Spleen (tissue), 11 donors: Measurements from ENCODE around the gene SMG5. TPM values are rescaled to one million over a fixed set of nuclear protein-coding genes. Genes with fewer than 3 reads are reported as not detected.

Experiments used
- DNase-seq: peaks from one replicate; pipeline ENCODE4 v3.0.0-alpha.2; 2020
- H3K27ac ChIP-seq, 8 donors: fragments of 200-600 bp; sonication (generic) in 7 of 8; 1 replicate in 4 of 8; 2 replicates in 4 of 8; pipeline versions ENCODE4 v1.5.0 to v1.8.0; 2016 to 2021; ENCODE audit warnings: inconsistent platforms in 4 of 8, mild to moderate bottlenecking in 4 of 8, moderate library complexity in 1 of 8
- H3K27me3 ChIP-seq, 7 donors: fragments of 200-600 bp; sonication (generic) in 6 of 7; replicated peaks in 1 of 7; 1 replicate in 4 of 7; 2 replicates in 3 of 7; pipeline versions ENCODE4 v1.5.0 to v1.8.0; 2016 to 2021; ENCODE audit warnings: inconsistent platforms in 3 of 7, mild to moderate bottlenecking in 1 of 7
- H3K36me3 ChIP-seq, 6 donors: fragments of 200-600 bp; sonication (generic) in 5 of 6; 1 replicate in 4 of 6; 2 replicates in 2 of 6; pipeline versions ENCODE4 v1.5.0 to v1.8.0; 2016 to 2021; ENCODE audit warnings: inconsistent platforms in 2 of 6
- H3K4me1 ChIP-seq, 6 donors: fragments of 200-600 bp; sonication (generic) in 5 of 6; 1 replicate in 3 of 6; 2 replicates in 3 of 6; pipeline versions ENCODE4 v1.5.0 to v1.8.0; 2016 to 2021; ENCODE audit warnings: inconsistent platforms in 3 of 6
- H3K4me3 ChIP-seq, 8 donors: fragments of 200-600 bp; sonication (generic) in 7 of 8; 1 replicate in 4 of 8; 2 replicates in 4 of 8; pipeline versions ENCODE4 v1.5.0 to v1.8.0; 2016 to 2021; ENCODE audit warnings: inconsistent platforms in 4 of 8, mild to moderate bottlenecking in 4 of 8, moderate library complexity in 2 of 8
- H3K9me3 ChIP-seq, 8 donors: fragments of 200-600 bp; sonication (generic) in 7 of 8; 1 replicate in 4 of 8; 2 replicates in 4 of 8; pipeline versions ENCODE4 v1.5.0 to v1.8.0; 2016 to 2021; ENCODE audit warnings: inconsistent platforms in 4 of 8
- CTCF ChIP-seq, 11 experiments: fragments of 200-600 bp in 7 of 11; fragments of 450-650 bp in 4 of 11; sonication (generic) in 4 of 11; IDR thresholded peaks in 8 of 11; conservative IDR thresholded peaks in 3 of 11; 1 replicate in 7 of 11; 2 replicates in 4 of 11; pipeline versions ENCODE4 v1.4.0 to v1.8.0; 2016 to 2021; ENCODE audit warnings: antibody characterized with exemption in 11 of 11, inconsistent platforms in 4 of 11, mild to moderate bottlenecking in 1 of 11
- POLR2A ChIP-seq, 3 donors: fragments of 450-650 bp; IDR thresholded peaks; one replicate each; pipeline ENCODE4 v1.5.1; 2017; ENCODE audit warnings: antibody characterized with exemption in 3 of 3, mild to moderate bottlenecking in 1 of 3
- POLR2AphosphoS5 ChIP-seq, 3 donors: sonication (generic); formaldehyde crosslinking; IDR thresholded peaks; one replicate each; pipeline ENCODE4 v1.5.1; 2017; ENCODE audit warnings: antibody characterized with exemption in 3 of 3
- WGBS, 5 donors: extraction: QIAGEN DNeasy Blood & Tissue Kit in 3 of 5; methylation state at CpG; one replicate each; pipeline versions ENCODE4 v1.1.5 to v1.1.7; 2013 to 2018; 5-methylcytosine and 5-hydroxymethylcytosine counted together
- intact Hi-C: fragments of 100-400 bp; cut with DNase I; formaldehyde crosslinking; loops from one replicate; pipeline ENCODE4 v1.15.0; 2023; ENCODE audit warnings: low total_unique reads
- polyA plus RNA-seq, 3 donors: library from polyadenylated mRNA; stranded (reverse); fragments of 200-250 nt; gene quantifications; one replicate each; pipeline ENCODE4 v1.2.1, GENCODE V29; 2013
- total RNA-seq, 7 donors: library from RNA; depleted of rRNA in 3 of 7; stranded (reverse); fragments of >200 nt in 3 of 7; fragmentation: NEBNext Ultra II Directional in 4 of 7; extraction: Animal tissue kit (Norgen Biotek cat#: 25700) in 4 of 7; gene quantifications; one replicate each; pipeline versions ENCODE4 v1.1.0 to v1.2.1, GENCODE V29; 2016 to 2021
- donor health status: healthy with polysubstance abuse.
- donor health status: DM: no; HTN: no; CAD: no; lungs with moderate emphysema.
- donor health status: DM: no; HTN: no; CAD: no.
- donor health status: Bipolar disorder and iron deficiency.
- donor health status: healthy.
- donor health status: DM: no; HTN: no; CAD: no.
- donor health status: DM: yes; HTN: yes; CAD: no.

The SMG5 gene
- total and polyA plus RNA-seq, 10 donors, result 14.9 to 80.5 (median 65.9) TPM

- intact Hi-C loops, result no loop called here
- Histone ChIP-seq H3K36me3 (peaks cover 0 to 53% (median 36%) of the 10 kb centered on the region in 6 donors), H3K4me1 (peaks cover 14 to 72% (median 43%) of the 10 kb centered on the region in 6 donors), H3K9me3 (no peaks in the 10 kb centered on the region), H3K4me3 (peak overlapping the region; percentile 62 to 87 (median 72)), H3K27ac (peak overlapping the region; percentile 90 to 97 (median 94)), H3K27me3 (no peaks in the 10 kb centered on the region)
- DNase-seq, result no peak
- no peak for TF ChIP-seq POLR2A (IDR thresholded peaks at IDR 0.05)
- no peak for TF ChIP-seq CTCF (IDR thresholded peaks at IDR 0.05 in 8 of 11, conservative IDR thresholded peaks at IDR 0.05 in 3 of 11)
- no peak for TF ChIP-seq POLR2AphosphoS5 (IDR thresholded peaks at IDR 0.05)
- WGBS, 5 donors, result 5 to 11% (median 8%) methylated on average over 22 of the region's 22 CpGs
These were observed 739 bp downstream of the SMG5 start for GRCh38 chr1:156281693-156282478.

GRCh38 chr1:156281281-156281680, 1.3 kb downstream of the SMG5 start:
- peak overlapping the region; percentile 62 to 87 (median 72) for H3K4me3 ChIP-seq
- WGBS, 5 donors, result 19 to 35% (median 26%) methylated on average over 8 of the region's 8 CpGs
- peaks cover 0 to 53% (median 37%) of the 10 kb centered on the region in 6 donors for H3K36me3 ChIP-seq
- no peak for TF ChIP-seq POLR2AphosphoS5 (IDR thresholded peaks at IDR 0.05)
- TF ChIP-seq POLR2A (IDR thresholded peaks at IDR 0.05), result no peak
- TF ChIP-seq CTCF (IDR thresholded peaks at IDR 0.05 in 8 of 11, conservative IDR thresholded peaks at IDR 0.05 in 3 of 11), result no peak
- peak overlapping the region in 6 of 8 donors; percentile 9 to 97 (median 94) for H3K27ac ChIP-seq
- no peak for DNase-seq
- no peaks in the 10 kb centered on the region for H3K27me3 ChIP-seq
- H3K4me1 ChIP-seq, result peaks cover 14 to 78% (median 44%) of the 10 kb centered on the region in 6 donors
- no peaks in the 10 kb centered on the region for H3K9me3 ChIP-seq
- intact Hi-C loops, result no loop called here

GRCh38 chr1:156279837-156280236, 2.8 kb downstream of the SMG5 start:
- peaks cover 14 to 72% (median 43%) of the 10 kb centered on the region in 6 donors for H3K4me1 ChIP-seq
- peaks cover 0 to 55% (median 42%) of the 10 kb centered on the region in 6 donors for H3K36me3 ChIP-seq
- intact Hi-C loops, result no loop called here
- no peaks in the 10 kb centered on the region for H3K9me3 ChIP-seq
- no peaks in the 10 kb centered on the region for H3K27me3 ChIP-seq
- TF ChIP-seq CTCF (IDR thresholded peaks at IDR 0.05 in 8 of 11, conservative IDR thresholded peaks at IDR 0.05 in 3 of 11) (no peak), POLR2A (IDR thresholded peaks at IDR 0.05) (no peak), POLR2AphosphoS5 (IDR thresholded peaks at IDR 0.05) (no peak)
- H3K4me3 ChIP-seq, result no peak overlapping the region
- DNase-seq, result no peak
- 86 to 93% (median 88%) methylated on average over 3 of the region's 3 CpGs for WGBS, 5 donors
- no peak overlapping the region for H3K27ac ChIP-seq

GRCh38 chr1:156276966-156277381, 5.7 kb downstream of the SMG5 start:
- intact Hi-C loops, result no loop called here

More at GRCh38 chr1:156276966-156277381, 5.7 kb downstream of the SMG5 start:
- peak overlapping the region in 6 of 8 donors; percentile 15 to 87 (median 70) for H3K27ac ChIP-seq
- H3K36me3 ChIP-seq, result peaks cover 2 to 84% (median 70%) of the 10 kb centered on the region in 6 donors
- no peaks in the 10 kb centered on the region for H3K27me3 ChIP-seq
- TF ChIP-seq POLR2AphosphoS5 (IDR thresholded peaks at IDR 0.05), result no peak
- no peak for TF ChIP-seq POLR2A (IDR thresholded peaks at IDR 0.05)
- TF ChIP-seq CTCF (IDR thresholded peaks at IDR 0.05 in 8 of 11, conservative IDR thresholded peaks at IDR 0.05 in 3 of 11), result no peak
- peak overlapping the region in 1 of 8 donors; percentile 15 for H3K4me3 ChIP-seq
- peaks cover 9 to 50% (median 24%) of the 10 kb centered on the region in 6 donors for H3K4me1 ChIP-seq
- 39 to 86% (median 56%) methylated on average over 6 of the region's 6 CpGs for WGBS, 5 donors
- no peak for DNase-seq
- no peaks in the 10 kb centered on the region for H3K9me3 ChIP-seq
